Fibroblast of lung (primary cell): Measurements from ENCODE around the gene DCDC2.

Experiments
- CTCF ChIP-seq, 2 donors: IDR thresholded peaks in 1 of 2; conservative IDR thresholded peaks in 1 of 2; 1 replicate in 1 of 2; 2 replicates in 1 of 2; pipeline ENCODE4 v1.5.1; 2011 to 2012; ENCODE audit warnings: low read length in 2 of 2, control low read depth in 1 of 2, inconsistent platforms in 1 of 2, low read depth in 1 of 2, mild to moderate bottlenecking in 1 of 2
- EZH2 ChIP-seq: IDR thresholded peaks from 2 replicates; pipeline ENCODE4 v1.5.1; 2012; ENCODE audit warnings: low read length, control low read depth, mild to moderate bottlenecking; ENCODE audit errors: missing control alignments

GRCh38 chr6:24394061-24394779 is 36.4 kb upstream of the DCDC2 start:
- no peak for TF ChIP-seq CTCF (conservative IDR thresholded peaks at IDR 0.05 in 1 of 2, IDR thresholded peaks at IDR 0.05 in 1 of 2; ENCODE audit: low read depth in 1 of 2, low read length in 2 of 2)
- TF ChIP-seq EZH2 = no peak
